K562 (cell line): ENCODE results near the gene SLC16A5. TPM values are rescaled to one million over a fixed set of nuclear protein-coding genes. Genes with fewer than 3 reads are reported as not detected.

ENCODE experiments used
- ATAC-seq: fragments of 200-7000 bp; cut with Tn5 transposase; 3 replicates; pipeline ENCODE4 v1.9.1; 2020; ENCODE audit warnings: moderate library complexity
- BruUV-seq: library from RNA; stranded (reverse); fragments of 400-500 nt; replicated peaks from 2 replicates; lab custom pipeline; 2021; lab: Mats Ljungman, UMichigan
- CTCF ChIA-PET: fragments of 300-600 bp; formaldehyde crosslinking; extraction: SDS; loops from one replicate; lab custom pipeline; 2021; ENCODE audit warnings: low intra/inter-chr PET ratio; lab: Yijun Ruan, JAX
- POLR2A ChIA-PET: fragments of 300-600, 350-650 bp; sonication (Branson Sonifier 250); formaldehyde crosslinking; extraction: SDS; loops from one replicate; lab custom pipeline; 2021; ENCODE audit warnings: antibody characterized with exemption, inconsistent platforms; lab: Yijun Ruan, JAX
- DNase-seq, 4 experiments: peaks; one replicate each; pipeline versions ENCODE4 v3.0.0 to v3.0.0-alpha.2; 2011 to 2018; ENCODE audit warnings: low spot score in 3 of 4, mixed read lengths in 3 of 4; ENCODE audit errors: extremely low read depth in 1 of 4
- FAIRE-seq: peaks from 2 replicates; lab custom pipeline; 2011; peaks lifted over from hg19 to GRCh38; lab: Jason Lieb, UNC
- H2AFZ ChIP-seq: 2 replicates; pipeline ENCODE4 v1.6.0; 2011; ENCODE audit warnings: low read depth, low read length, control low read depth, inconsistent platforms
- H3K27ac ChIP-seq: fragments of 200-600 bp; 3 replicates; pipeline ENCODE4 v1.8.0; 2011; ENCODE audit warnings: low read depth, mild to moderate bottlenecking, control low read depth, inconsistent platforms, low read length, moderate library complexity, mixed read lengths; ENCODE audit errors: extremely low read depth
- H3K27me3 ChIP-seq, 2 experiments: fragments of 300-600 bp in 1 of 2; 2 replicates in 1 of 2; 3 replicates in 1 of 2; pipeline versions ENCODE4 v1.6.0 to v1.8.0; 2011; ENCODE audit warnings: inconsistent platforms in 2 of 2, low read length in 2 of 2, mild to moderate bottlenecking in 1 of 2, mixed read lengths in 1 of 2, moderate library complexity in 1 of 2; ENCODE audit not compliant: control insufficient read depth in 2 of 2, insufficient read depth in 2 of 2
- H3K36me3 ChIP-seq: fragments of 300-600 bp; 3 replicates; pipeline ENCODE4 v1.8.0; 2011; ENCODE audit warnings: mild to moderate bottlenecking, low read length, inconsistent platforms; ENCODE audit not compliant: control insufficient read depth, insufficient read depth
- H3K4me1 ChIP-seq, 2 experiments: fragments of 200-600 bp in 1 of 2; replicated peaks in 1 of 2; 2 replicates in 1 of 2; 3 replicates in 1 of 2; pipeline versions ENCODE4 v1.5.1 to v1.8.0; 2011; ENCODE audit warnings: inconsistent platforms in 2 of 2, low read length in 2 of 2, mild to moderate bottlenecking in 1 of 2, mixed read lengths in 1 of 2, moderate library complexity in 1 of 2; ENCODE audit not compliant: control insufficient read depth in 2 of 2, insufficient read depth in 2 of 2
- H3K4me2 ChIP-seq: 2 replicates; pipeline ENCODE4 v1.6.1; 2011; ENCODE audit warnings: low read length, control low read depth, inconsistent platforms, mixed read lengths; ENCODE audit not compliant: insufficient read depth
- H3K4me3 ChIP-seq: fragments of 200-600 bp; sonication (generic), shearing (Covaris generic); 2 replicates; pipeline ENCODE4 v1.5.1; 2016; ENCODE audit warnings: control low read depth, inconsistent platforms
- H3K79me2 ChIP-seq: fragments of 200-600 bp; 3 replicates; pipeline ENCODE4 v1.8.0; 2011; ENCODE audit warnings: low read length, inconsistent platforms; ENCODE audit not compliant: control insufficient read depth, insufficient read depth
- H3K9ac ChIP-seq, 2 experiments: 2 replicates each; pipeline versions ENCODE4 v1.6.0 to v1.6.1; 2011; ENCODE audit warnings: low read depth in 2 of 2, low read length in 2 of 2, control low read depth in 1 of 2, inconsistent platforms in 1 of 2, mild to moderate bottlenecking in 1 of 2, mixed read lengths in 1 of 2; ENCODE audit not compliant: insufficient read depth in 1 of 2
- H3K9me1 ChIP-seq: one replicate; pipeline ENCODE4 v1.6.0; 2011; ENCODE audit warnings: inconsistent platforms, mild to moderate bottlenecking, low read length, moderate library complexity; ENCODE audit not compliant: control insufficient read depth, insufficient read depth
- H3K9me3 ChIP-seq: replicated peaks from 2 replicates; pipeline ENCODE4 v1.5.1; 2011; ENCODE audit warnings: low read depth, low read length, inconsistent platforms; ENCODE audit not compliant: control insufficient read depth, insufficient read depth
- H4K20me1 ChIP-seq: replicated peaks from 2 replicates; pipeline ENCODE4 v1.6.1; 2011; ENCODE audit warnings: low read length, inconsistent platforms, mixed read lengths; ENCODE audit not compliant: control insufficient read depth, insufficient read depth
- BHLHE40 ChIP-seq: IDR thresholded peaks from 2 replicates; pipeline ENCODE4 v1.6.1; 2011; ENCODE audit warnings: low read length, improper control_type of control experiment
- CAMTA2 ChIP-seq: fragments of 250-450 bp; sonication (Bioruptor Pico); conservative IDR thresholded peaks from 2 replicates; pipeline ENCODE4 v1.5.1; 2022
- CBFA2T2 ChIP-seq: fragments of 450-650 bp; conservative IDR thresholded peaks from 2 replicates; pipeline ENCODE4 v1.6.1; 2017; ENCODE audit warnings: mild to moderate bottlenecking
- CCNT2 ChIP-seq: IDR thresholded peaks from 2 replicates; pipeline ENCODE4 v1.6.1; 2011; ENCODE audit warnings: borderline replicate concordance, low read depth, mild to moderate bottlenecking, moderate library complexity, mixed read lengths, low read length; ENCODE audit not compliant: insufficient read length; ENCODE audit errors: extremely low read depth
- CHCHD3 ChIP-seq: fragments of 250-450 bp; sonication (Bioruptor Pico); IDR thresholded peaks from 2 replicates; pipeline ENCODE4 v2.1.2; 2022; ENCODE audit warnings: mild to moderate bottlenecking
- E2F3 ChIP-seq: fragments of 250-450 bp; sonication (Bioruptor Pico); IDR thresholded peaks from 2 replicates; pipeline ENCODE4 v1.4.0; 2020; ENCODE audit warnings: mild to moderate bottlenecking
- GATAD2B ChIP-seq: fragments of 450-650 bp; IDR thresholded peaks from 2 replicates; pipeline ENCODE4 v1.6.1; 2017; ENCODE audit warnings: mild to moderate bottlenecking, borderline replicate concordance
- JUNB ChIP-seq: fragments of 450-650 bp; formaldehyde crosslinking; conservative IDR thresholded peaks from 2 replicates; pipeline ENCODE4 v1.4.0; 2020; ENCODE audit warnings: mild to moderate bottlenecking
- MEF2D ChIP-seq: conservative IDR thresholded peaks from 2 replicates; pipeline ENCODE4 v1.6.1; 2016; ENCODE audit warnings: low read depth, missing genetic modification characterization, missing compliant biosample characterization
- MTF1 ChIP-seq: fragments of 250-450 bp; sonication (Bioruptor Pico); IDR thresholded peaks from 2 replicates; pipeline ENCODE4 v1.9.0; 2021; ENCODE audit warnings: moderate library complexity, mild to moderate bottlenecking, inconsistent platforms, borderline replicate concordance
- NFIC ChIP-seq: fragments of 450-650 bp; IDR thresholded peaks from 2 replicates; pipeline ENCODE4 v1.6.1; 2017; ENCODE audit warnings: mild to moderate bottlenecking, inconsistent platforms
- PHB2 ChIP-seq: fragments of 450-650 bp; IDR thresholded peaks from 2 replicates; pipeline ENCODE4 v1.6.1; 2017; ENCODE audit warnings: low read depth
- PTBP1 ChIP-seq: fragments of 200-400 bp; formaldehyde crosslinking; IDR thresholded peaks from 2 replicates; pipeline ENCODE4 v1.6.1; 2017; ENCODE audit warnings: low read depth, low read length
- SP1 ChIP-seq: sonication (generic); formaldehyde crosslinking; IDR thresholded peaks from 2 replicates; pipeline ENCODE4 v1.8.1; 2022; ENCODE audit warnings: mild to moderate bottlenecking, missing genetic modification reagents
- TBP ChIP-seq: optimal IDR thresholded peaks from 2 replicates; pipeline ENCODE3; 2011; ENCODE audit warnings: low read depth, low read length, improper control_type of control experiment
- TFE3 ChIP-seq: fragments of 450-650 bp; formaldehyde crosslinking; IDR thresholded peaks from 2 replicates; pipeline ENCODE4 v1.4.0; 2020; ENCODE audit warnings: mild to moderate bottlenecking, mixed read lengths
- TRIM25 ChIP-seq: fragments of 450-650 bp; IDR thresholded peaks from 2 replicates; pipeline ENCODE4 v1.7.0; 2016; ENCODE audit warnings: borderline replicate concordance
- ZBTB7A ChIP-seq: IDR thresholded peaks from 2 replicates; pipeline ENCODE4 v1.6.1; 2011; ENCODE audit warnings: low read depth, mild to moderate bottlenecking, low read length, moderate library complexity, borderline replicate concordance; ENCODE audit not compliant: control insufficient read depth
- ZNF3 ChIP-seq: fragments of 250-450 bp; sonication (Bioruptor Pico); IDR thresholded peaks from 2 replicates; pipeline ENCODE4 v1.5.0; 2021; ENCODE audit warnings: mild to moderate bottlenecking, moderate library complexity
- ZNF384 ChIP-seq: IDR thresholded peaks from 2 replicates; pipeline ENCODE4 v1.6.1; 2012; ENCODE audit warnings: low read depth, low read length, improper control_type of control experiment
- ZNF707 ChIP-seq: fragments of 250-450 bp; sonication (Bioruptor Pico); conservative IDR thresholded peaks from 2 replicates; pipeline ENCODE4 v1.8.0; 2022; ENCODE audit warnings: inconsistent platforms, mild to moderate bottlenecking, moderate library complexity
- WGBS: fragments of 100-300 bp; shearing (Covaris generic); methylation state at CpG from one replicate; pipeline ENCODE4 v1.1.6; 2016; ENCODE audit warnings: low coverage, mixed read lengths; ENCODE audit not compliant: insufficient coverage; ENCODE audit errors: missing lambda C conversion rate; 5-methylcytosine and 5-hydroxymethylcytosine counted together
- in situ Hi-C: fragments of 300-500 bp; cut with MboI; formaldehyde crosslinking; loops from 4 replicates; pipeline ENCODE4 v1.15.0; 2018; ENCODE audit warnings: inconsistent platforms, mixed read lengths
- intact Hi-C: fragments of 100-400 bp; cut with micrococcal nuclease; formaldehyde crosslinking; loops from 2 replicates; pipeline ENCODE4 v1.14.2; 2022
- polyA plus RNA-seq, 8 experiments: library from polyadenylated mRNA; depleted of rRNA in 4 of 8; stranded (reverse) in 5 of 8; unstranded in 3 of 8; fragments of >200 nt; fragmentation: Nextera tagmentation in 2 of 8; fragmentation: Illumina TruSeq in 1 of 8; extraction: Ambion mirVana in 2 of 8; extraction: Trizol in 1 of 8; gene quantifications; 2 replicates each; pipeline versions ENCODE4 v1.2.1 to v1.2.3, GENCODE V29; 2011 to 2014; ENCODE audit warnings: inconsistent platforms in 1 of 8, missing spikeins in 1 of 8
- total RNA-seq, 7 experiments: library from RNA; depleted of rRNA in 6 of 7; stranded (reverse); fragments of >200 nt in 6 of 7; fragmentation: Illumina TruSeq in 2 of 7; extraction: Trizol in 2 of 7; gene quantifications; 2 replicates each; pipeline versions ENCODE4 v1.2.1 to v1.2.3, GENCODE V29; 2011 to 2021; ENCODE audit warnings: low replicate concordance in 1 of 7

Gene SLC16A5
- total and polyA plus RNA-seq, 9 of the 15 experiments (the other 6 are each of a cell fraction or from before 2014, with no cell fraction given), result 0.06 to 2.6 (median 0.91) TPM

GRCh38 chr17:75130632-75131277 lies 43.0 kb downstream of the SLC16A5 start:
- Histone ChIP-seq H3K4me2 (peak overlapping the region; percentile 80), H3K27ac (peak overlapping the region; percentile 90), H3K9me3 (no peaks in the 10 kb centered on the region), H2AFZ (peak overlapping the region; percentile 92; the same call in 1 of the 2 replicates), H3K9me1 (no peaks in the 10 kb centered on the region), H3K36me3 (peaks cover 31% of the 10 kb centered on the region; the same call in 2 of the 3 replicates), H4K20me1 (peaks cover 6% of the 10 kb centered on the region; the same call in 1 of the 2 replicates), H3K4me3 (peak overlapping the region; percentile 90), H3K79me2 (peaks cover 29% of the 10 kb centered on the region), H3K27me3 (no peaks in the 10 kb centered on the region), H3K4me1 (peaks cover 15 to 36% of the 10 kb centered on the region in 2 experiments; a peak in 4 of 5 replicates), H3K9ac (peak overlapping the region; percentile 88 to 99)
- DNase-seq, result peak; percentile 67 to 84 (median 72)
- no TSS peak for BruUV-seq
- FAIRE-seq, result peak; percentile 77
- intact Hi-C loops, result loop anchor here (1.0 to 5.0 kb wide), 3 partner anchors 52 to 71 kb away; partner anchors contain the start of gene SUMO2
- WGBS, result 4% methylated on average over 24 of the region's 29 CpGs
- ATAC-seq, result peak; percentile 72
- in situ Hi-C loops, result no loop called here
- CTCF ChIA-PET, result interaction anchor here (1.0 to 1.6 kb wide), 6 partner anchors 16 to 169 kb away, joined by 3 to 7 read pairs (median 4); partner anchors contain the start of gene KCTD2
- POLR2A ChIA-PET, result interaction anchor here (0.6 to 5.6 kb wide), 11 partner anchors 10 to 144 kb away, joined by 3 to 51 read pairs (median 3); partner anchors contain the start of genes GGA3, MRPL58, MRPS7 and NUP85
- TF ChIP-seq ZBTB7A (peak; percentile 83; the same call in 1 of the 2 replicates), ZNF707 (CRISPR knock-in tag) (no peak), SP1 (CRISPR knock-in tag) (0 out of 2 replicates have a peak, but pooled peaks have one; percentile 19), CAMTA2 (0 out of 2 replicates have a peak, but pooled peaks have one; percentile 3), TFE3 (CRISPR knock-in tag) (no peak), CBFA2T2 (no peak), TRIM25 (no peak), PTBP1 (no peak), TBP (no peak), E2F3 (CRISPR knock-in tag) (no peak), ZNF384 (no peak), CHCHD3 (CRISPR knock-in tag) (no peak), BHLHE40 (0 out of 2 replicates have a peak, but pooled peaks have one; percentile 12), CCNT2 (no peak), PHB2 (no peak), MEF2D (tag) (no peak), ZNF3 (CRISPR knock-in tag) (no peak), NFIC (peak; percentile 76), JUNB (CRISPR knock-in tag) (no peak), GATAD2B (no peak), MTF1 (no peak)
